ENCODE results near the gene HOXD9. TPM values are rescaled to one million over a fixed set of nuclear protein-coding genes. Genes with fewer than 3 reads are reported as not detected.

HOXD9 gene
- total RNA-seq, 1 experiment from 2014 or later = not detected

DNA sequence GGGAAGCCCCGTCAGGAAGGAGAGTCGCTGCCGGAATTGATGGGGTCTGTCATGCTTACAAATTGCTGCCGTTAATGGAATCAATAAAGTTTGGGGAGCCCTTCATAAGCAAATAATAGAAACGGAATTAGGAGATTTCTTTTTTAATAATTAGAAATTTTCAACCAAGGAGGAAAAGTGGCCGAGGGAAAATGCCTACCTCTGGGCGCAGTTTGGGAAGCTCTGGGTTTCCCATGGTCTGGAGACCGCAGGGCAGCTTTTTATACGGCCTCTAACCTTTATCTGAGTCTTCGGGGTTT lies 40.0 kb upstream of the HOXD9 start:
- no peaks in the 10 kb centered on the region for H3K9me2 ChIP-seq (ENCODE audit: insufficient read depth)
- H3K27me3 ChIP-seq (ENCODE audit: insufficient read depth, low read depth) = peaks cover 40% of the 10 kb centered on the region
- no peak overlapping the region for H3K4me2 ChIP-seq
- no peaks in the 10 kb centered on the region for H3K4me1 ChIP-seq (replicated peaks; ENCODE audit: insufficient read depth)
- no peaks in the 10 kb centered on the region for H3K36me3 ChIP-seq (ENCODE audit: low read depth)
- TF ChIP-seq, protein P1, sequence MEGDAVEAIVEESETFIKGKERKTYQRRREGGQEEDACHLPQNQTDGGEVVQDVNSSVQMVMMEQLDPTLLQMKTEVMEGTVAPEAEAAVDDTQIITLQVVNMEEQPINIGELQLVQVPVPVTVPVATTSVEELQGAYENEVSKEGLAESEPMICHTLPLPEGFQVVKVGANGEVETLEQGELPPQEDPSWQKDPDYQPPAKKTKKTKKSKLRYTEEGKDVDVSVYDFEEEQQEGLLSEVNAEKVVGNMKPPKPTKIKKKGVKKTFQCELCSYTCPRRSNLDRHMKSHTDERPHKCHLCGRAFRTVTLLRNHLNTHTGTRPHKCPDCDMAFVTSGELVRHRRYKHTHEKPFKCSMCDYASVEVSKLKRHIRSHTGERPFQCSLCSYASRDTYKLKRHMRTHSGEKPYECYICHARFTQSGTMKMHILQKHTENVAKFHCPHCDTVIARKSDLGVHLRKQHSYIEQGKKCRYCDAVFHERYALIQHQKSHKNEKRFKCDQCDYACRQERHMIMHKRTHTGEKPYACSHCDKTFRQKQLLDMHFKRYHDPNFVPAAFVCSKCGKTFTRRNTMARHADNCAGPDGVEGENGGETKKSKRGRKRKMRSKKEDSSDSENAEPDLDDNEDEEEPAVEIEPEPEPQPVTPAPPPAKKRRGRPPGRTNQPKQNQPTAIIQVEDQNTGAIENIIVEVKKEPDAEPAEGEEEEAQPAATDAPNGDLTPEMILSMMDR (conservative IDR thresholded peaks at IDR 0.05) = no peak
- no peaks in the 10 kb centered on the region for H3F3A ChIP-seq (ENCODE audit: insufficient read depth, low read depth)
- no peak overlapping the region for H3K27ac ChIP-seq
- no peaks in the 10 kb centered on the region for H4K20me1 ChIP-seq (ENCODE audit: insufficient read depth)
- H2AFZ ChIP-seq = no peak overlapping the region
- no peaks in the 10 kb centered on the region; the same call in 1 of the 2 replicates for H3K9me3 ChIP-seq (ENCODE audit: insufficient read depth, low read depth)
- POLR2A ChIA-PET (ENCODE audit: unreplicated experiment) = no interaction called here
- no TSS peak for BruUV-seq (replicated peaks)
- DNase-seq = no peak
- no peak overlapping the region for H3K4me3 ChIP-seq
- H3K79me2 ChIP-seq (ENCODE audit: low read depth) = no peaks in the 10 kb centered on the region
- CTCF ChIA-PET = no interaction called here
- intact Hi-C loops (cut with micrococcal nuclease; ENCODE audit: unreplicated experiment) = no loop called here

- Histone ChIP-seq H3K4me2 (no peak overlapping the region), H3K27me3 (ENCODE audit: insufficient read depth, low read depth) (peaks cover 44% of the 10 kb centered on the region)
- no TSS peak for BruUV-seq (replicated peaks)
Observed at GRCh38 chr2:176082824-176083751, 39.4 kb upstream of the HOXD9 start.

GRCh38 chr2:176083796-176084261 lies 38.7 kb upstream of the HOXD9 start, which contains the start of gene EVX2:
TSS of gene EVX2 (minus strand) at chr2:176083962. CDS start at chr2:176083776, 186 bp downstream.
- TF ChIP-seq EZH2 (IDR thresholded peaks at IDR 0.05; ENCODE audit: low read depth) = no peak
- TF ChIP-seq, protein P1 (conservative IDR thresholded peaks at IDR 0.05) = no peak
- Histone ChIP-seq H3K4me1 (replicated peaks; ENCODE audit: insufficient read depth) (no peaks in the 10 kb centered on the region), H3K36me3 (ENCODE audit: low read depth) (no peaks in the 10 kb centered on the region), H3K9me3 (ENCODE audit: insufficient read depth, low read depth) (no peaks in the 10 kb centered on the region; the same call in 1 of the 2 replicates), H3K79me2 (ENCODE audit: low read depth) (no peaks in the 10 kb centered on the region), H3K9me2 (ENCODE audit: insufficient read depth) (no peaks in the 10 kb centered on the region), H3K4me3 (no peak within 1 kb of the TSS), H3K27me3 (ENCODE audit: insufficient read depth, low read depth) (peaks cover 44% of the 10 kb centered on the region), H2AFZ (no peak within 1 kb of the TSS), H3K4me2 (no peak within 1 kb of the TSS), H3K27ac (no peak within 1 kb of the TSS), H4K20me1 (ENCODE audit: insufficient read depth) (no peaks in the 10 kb centered on the region), H3F3A (ENCODE audit: insufficient read depth, low read depth) (no peaks in the 10 kb centered on the region)
- DNase-seq = no peak
- no TSS peak for BruUV-seq (replicated peaks)
- POLR2A ChIA-PET (ENCODE audit: unreplicated experiment) = no interaction called here
- CTCF ChIA-PET = no interaction called here
- intact Hi-C loops (cut with micrococcal nuclease; ENCODE audit: unreplicated experiment) = no loop called here

More at GRCh38 chr2:176082824-176083751, 39.4 kb upstream of the HOXD9 start:
- H3K79me2 ChIP-seq (ENCODE audit: low read depth) = no peaks in the 10 kb centered on the region
- H3F3A ChIP-seq (ENCODE audit: insufficient read depth, low read depth) = no peaks in the 10 kb centered on the region
- CTCF ChIA-PET = no interaction called here
- no peaks in the 10 kb centered on the region for H3K9me2 ChIP-seq (ENCODE audit: insufficient read depth)
- H2AFZ ChIP-seq = no peak overlapping the region
- no peaks in the 10 kb centered on the region; the same call in 1 of the 2 replicates for H3K9me3 ChIP-seq (ENCODE audit: insufficient read depth, low read depth)
- no peaks in the 10 kb centered on the region for H3K36me3 ChIP-seq (ENCODE audit: low read depth)
- DNase-seq = no peak
- TF ChIP-seq, protein P1 (conservative IDR thresholded peaks at IDR 0.05) = no peak
- no peak for TF ChIP-seq EZH2 (IDR thresholded peaks at IDR 0.05; ENCODE audit: low read depth)
- POLR2A ChIA-PET (ENCODE audit: unreplicated experiment) = no interaction called here
- H4K20me1 ChIP-seq (ENCODE audit: insufficient read depth) = no peaks in the 10 kb centered on the region
- intact Hi-C loops (cut with micrococcal nuclease; ENCODE audit: unreplicated experiment) = no loop called here
- no peak overlapping the region for H3K4me3 ChIP-seq
- H3K27ac ChIP-seq = no peak overlapping the region
- no peaks in the 10 kb centered on the region for H3K4me1 ChIP-seq (replicated peaks; ENCODE audit: insufficient read depth)

Measured in PC-9 (cell line).